AG09309 (cell line): Measurements from ENCODE around the gene GNA14.

Source experiments
- DNase-seq: peaks from one replicate; pipeline ENCODE4 v3.0.0-alpha.2; 2010; ENCODE audit warnings: low read depth
- H3K4me3 ChIP-seq: 2 replicates; pipeline ENCODE4 v1.5.1; 2011; ENCODE audit warnings: mild to moderate bottlenecking, low read depth, low read length, moderate library complexity; ENCODE audit not compliant: control insufficient read depth
- TF ChIP-seq, protein P1 (sequence below): IDR thresholded peaks from 2 replicates; pipeline ENCODE4 v1.5.1; 2011; ENCODE audit warnings: mild to moderate bottlenecking, low read depth, low read length, inconsistent platforms; ENCODE audit not compliant: insufficient read depth, control insufficient read depth; ENCODE audit errors: missing control alignments

The GNA14 gene

DNA sequence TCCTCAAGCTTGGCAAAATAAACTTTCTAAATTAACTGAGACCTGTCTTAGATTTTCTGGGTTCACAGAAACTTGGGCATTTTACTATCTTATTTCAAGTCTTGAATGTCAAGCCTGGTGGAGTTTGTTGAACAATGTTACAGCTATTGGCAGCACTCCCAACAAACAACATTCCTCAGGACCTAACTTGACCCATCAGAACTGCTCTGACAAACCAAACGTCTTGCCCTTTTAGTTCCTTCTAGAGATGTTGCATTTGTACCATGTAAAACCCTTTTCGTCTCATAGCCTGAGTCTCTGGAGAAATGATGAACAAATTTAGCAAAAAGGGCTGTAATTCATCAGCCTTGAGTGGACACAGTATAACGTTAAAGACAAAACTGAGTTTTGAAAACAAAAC lies 51.1 kb downstream of the GNA14 start:
- DNase-seq, result no peak
- no peak overlapping the region for H3K4me3 ChIP-seq
- TF ChIP-seq, protein P1, sequence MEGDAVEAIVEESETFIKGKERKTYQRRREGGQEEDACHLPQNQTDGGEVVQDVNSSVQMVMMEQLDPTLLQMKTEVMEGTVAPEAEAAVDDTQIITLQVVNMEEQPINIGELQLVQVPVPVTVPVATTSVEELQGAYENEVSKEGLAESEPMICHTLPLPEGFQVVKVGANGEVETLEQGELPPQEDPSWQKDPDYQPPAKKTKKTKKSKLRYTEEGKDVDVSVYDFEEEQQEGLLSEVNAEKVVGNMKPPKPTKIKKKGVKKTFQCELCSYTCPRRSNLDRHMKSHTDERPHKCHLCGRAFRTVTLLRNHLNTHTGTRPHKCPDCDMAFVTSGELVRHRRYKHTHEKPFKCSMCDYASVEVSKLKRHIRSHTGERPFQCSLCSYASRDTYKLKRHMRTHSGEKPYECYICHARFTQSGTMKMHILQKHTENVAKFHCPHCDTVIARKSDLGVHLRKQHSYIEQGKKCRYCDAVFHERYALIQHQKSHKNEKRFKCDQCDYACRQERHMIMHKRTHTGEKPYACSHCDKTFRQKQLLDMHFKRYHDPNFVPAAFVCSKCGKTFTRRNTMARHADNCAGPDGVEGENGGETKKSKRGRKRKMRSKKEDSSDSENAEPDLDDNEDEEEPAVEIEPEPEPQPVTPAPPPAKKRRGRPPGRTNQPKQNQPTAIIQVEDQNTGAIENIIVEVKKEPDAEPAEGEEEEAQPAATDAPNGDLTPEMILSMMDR, result no peak

DNA sequence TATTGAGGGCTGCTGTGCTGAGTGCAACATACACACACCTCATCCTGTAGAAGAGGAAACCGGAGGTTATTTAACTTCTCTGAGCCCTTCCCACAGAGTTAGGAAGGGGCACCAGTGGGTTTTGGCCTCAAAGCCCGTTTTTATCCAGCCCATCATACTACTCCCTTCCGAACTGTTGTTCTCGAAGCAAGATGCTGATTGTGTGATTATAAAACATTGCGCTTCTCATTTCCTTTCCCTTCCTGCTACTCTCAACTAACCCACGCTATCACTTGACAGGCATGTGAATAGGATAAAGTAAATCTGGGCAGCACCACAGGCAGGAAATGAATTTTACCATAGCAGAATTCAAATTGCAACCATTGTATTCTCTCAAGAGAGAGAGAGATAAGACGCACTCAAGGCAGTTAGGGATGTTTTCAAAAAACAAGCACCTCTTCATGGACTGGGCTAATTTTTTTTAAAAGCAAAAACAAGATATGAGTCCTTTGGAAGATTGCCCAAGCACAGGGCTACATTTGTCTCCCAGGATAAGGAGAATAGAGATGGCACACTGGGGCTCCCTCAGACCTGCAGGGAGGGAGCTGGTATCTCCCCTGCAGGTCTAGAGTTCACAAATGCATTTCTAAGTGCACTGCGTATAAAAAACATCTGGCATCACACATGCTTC lies 52.6 kb downstream of the GNA14 start:
- no peak for DNase-seq
- TF ChIP-seq, protein P1, result no peak
- H3K4me3 ChIP-seq, result no peak overlapping the region

DNA sequence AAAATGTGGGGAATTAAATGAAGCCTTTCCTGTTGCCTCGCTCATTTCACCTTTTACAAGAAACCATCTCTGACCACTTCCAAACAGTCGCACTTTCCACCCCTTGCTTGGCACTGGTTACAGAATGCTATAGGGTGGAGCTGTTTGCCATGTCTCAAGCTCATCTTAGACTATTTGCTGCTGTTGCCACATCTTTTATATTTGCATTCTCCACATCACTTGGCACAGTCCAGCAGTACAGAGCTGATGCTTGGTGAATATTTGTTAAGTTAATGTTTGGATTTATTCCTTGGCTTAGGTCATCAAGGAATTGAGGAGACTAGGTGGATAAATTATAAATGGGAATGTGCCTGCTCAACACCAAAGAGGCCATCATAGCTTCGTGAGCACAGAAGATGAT lies 53.2 kb downstream of the GNA14 start:
- TF ChIP-seq, protein P1, result no peak
- DNase-seq, result no peak
- no peak overlapping the region for H3K4me3 ChIP-seq

DNA sequence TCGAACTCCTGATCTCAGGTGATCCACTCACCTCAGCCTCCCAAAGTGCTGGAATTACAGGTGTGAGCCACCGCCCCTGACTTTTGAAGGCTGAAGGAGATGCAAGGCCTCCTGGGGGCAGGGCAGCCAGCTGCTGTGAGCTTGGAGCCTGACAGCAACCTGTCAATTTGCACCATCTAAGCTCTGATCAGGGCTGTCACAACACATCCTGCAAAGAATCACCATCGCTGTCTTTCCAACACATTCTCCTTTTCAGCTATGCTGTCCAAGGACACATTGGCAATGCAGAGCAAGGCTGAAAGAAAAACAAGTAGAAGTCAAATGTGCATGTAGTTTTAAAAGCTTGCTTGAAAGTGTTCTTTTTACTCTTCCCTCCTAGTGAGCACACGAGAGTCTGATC lies 54.6 kb downstream of the GNA14 start:
- TF ChIP-seq, protein P1, result no peak

DNA sequence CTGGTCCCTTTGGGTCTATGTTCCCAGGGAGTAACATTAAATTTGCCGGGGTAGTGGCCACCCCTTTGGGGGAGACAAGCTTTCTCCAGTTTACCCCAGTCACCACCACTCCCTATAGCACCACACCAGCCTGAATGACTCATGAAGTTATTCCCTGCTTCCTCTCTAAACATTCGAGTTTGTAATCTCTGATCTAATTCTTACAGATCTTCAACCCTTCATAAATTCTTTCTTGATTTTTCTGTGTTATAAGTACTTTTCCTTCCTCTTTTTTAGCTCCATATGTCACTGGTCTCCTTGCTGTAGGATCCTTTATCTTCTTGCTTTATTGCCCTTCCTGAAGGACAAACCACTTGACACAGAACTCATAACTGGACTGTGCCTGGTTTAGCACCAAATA lies 55.6 kb downstream of the GNA14 start:
- no peak overlapping the region for H3K4me3 ChIP-seq
- TF ChIP-seq, protein P1, result no peak
- no peak for DNase-seq

More for the DNA sequence above, 54.6 kb downstream of the GNA14 start:
- H3K4me3 ChIP-seq, result no peak overlapping the region
- no peak for DNase-seq

DNA sequence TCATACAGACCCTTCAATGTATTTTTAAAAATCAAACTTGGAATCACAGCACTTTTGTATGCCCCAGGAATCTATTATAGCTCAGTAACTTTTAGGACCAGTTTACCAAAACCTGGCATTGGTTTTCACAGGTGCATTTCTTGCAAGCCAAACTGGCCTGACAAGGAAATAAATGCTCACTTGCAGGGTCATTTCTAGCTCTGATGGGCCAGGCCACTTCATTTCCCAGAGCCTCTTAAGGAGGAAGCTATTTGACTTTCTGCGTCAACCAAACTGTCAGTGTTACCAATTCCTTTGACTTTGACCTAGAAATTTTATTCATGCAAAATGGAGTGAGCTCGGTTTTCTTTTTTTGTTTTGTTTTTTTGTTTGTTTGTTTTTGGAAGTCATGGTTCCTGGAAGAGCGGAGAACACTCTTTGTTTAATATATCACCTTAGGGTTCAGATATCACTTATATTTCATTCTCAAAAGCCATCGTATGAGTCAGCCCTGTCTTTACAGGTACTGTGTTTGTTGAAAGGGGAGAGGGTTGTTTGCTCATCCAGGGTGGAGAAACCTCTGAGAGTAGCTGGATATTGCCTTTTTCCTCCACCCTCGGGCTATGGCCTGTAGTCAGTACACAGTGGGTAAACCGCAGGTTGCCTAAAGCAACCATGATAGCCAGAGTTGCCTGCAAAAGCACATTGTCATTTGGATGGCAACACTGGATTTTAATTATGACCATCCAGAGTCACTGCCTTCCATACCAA lies 58.9 kb downstream of the GNA14 start:
- TF ChIP-seq, protein P1, result no peak
- DNase-seq, result no peak
- no peak overlapping the region for H3K4me3 ChIP-seq
